GM21515 (cell line): ENCODE data around the gene NYNRIN.

Source experiments
- ATAC-seq: cut with Tn5 transposase; IDR thresholded peaks from one replicate; pipeline ENCODE4 v1.9.1; 2021; ENCODE audit not compliant: unreplicated experiment

NYNRIN gene

GRCh38 chr14:24390701-24391468 is 7.9 kb upstream of the NYNRIN start:
- no peak for ATAC-seq

- ATAC-seq: no peak
Observed at GRCh38 chr14:24392325-24393091, 6.3 kb upstream of the NYNRIN start.

- ATAC-seq: no peak
Observed at GRCh38 chr14:24394275-24394674, 4.5 kb upstream of the NYNRIN start.

- ATAC-seq: no peak
Observed at GRCh38 chr14:24395609-24396582, 2.9 kb upstream of the NYNRIN start.

GRCh38 chr14:24397639-24398292 is 1.0 kb upstream of the NYNRIN start:
- ATAC-seq: no peak

GRCh38 chr14:24398293-24398652 is 530 bp upstream of the NYNRIN start:
- ATAC-seq: no peak

GRCh38 chr14:24399447-24399822 is 632 bp downstream of the NYNRIN start:
- ATAC-seq: no peak

GRCh38 chr14:24399999-24400718 is 1.4 kb downstream of the NYNRIN start:
- ATAC-seq: no peak

- ATAC-seq: no peak
Observed at GRCh38 chr14:24401810-24402702, 3.3 kb downstream of the NYNRIN start.

- ATAC-seq: no peak
Observed at GRCh38 chr14:24403294-24403998, 4.6 kb downstream of the NYNRIN start.

- ATAC-seq: no peak
Observed at GRCh38 chr14:24404814-24405213, 6.0 kb downstream of the NYNRIN start.

- no peak for ATAC-seq
Observed at GRCh38 chr14:24406416-24406815, 7.6 kb downstream of the NYNRIN start.

- ATAC-seq: no peak
Observed at GRCh38 chr14:24407608-24408325, 9.0 kb downstream of the NYNRIN start.

- no peak for ATAC-seq
Observed at GRCh38 chr14:24408764-24409163, 10.0 kb downstream of the NYNRIN start.

GRCh38 chr14:24409192-24409591 is 10.4 kb downstream of the NYNRIN start:
- no peak for ATAC-seq

- ATAC-seq: no peak
Observed at GRCh38 chr14:24409956-24410355, 11.2 kb downstream of the NYNRIN start.

- no peak for ATAC-seq
Observed at GRCh38 chr14:24411443-24412389, 12.9 kb downstream of the NYNRIN start.
